Lung (tissue), 12 donors: ENCODE data around the gene PTPRN2. TPM values are rescaled to one million over a fixed set of nuclear protein-coding genes. Genes with fewer than 3 reads are reported as not detected.

Source experiments
- ATAC-seq: fragments of 200-7000 bp; cut with Tn5 transposase; one replicate; pipeline ENCODE4 v1.9.1; 2020; ENCODE audit warnings: moderate number of reproducible peaks; ENCODE audit not compliant: insufficient read depth, low FRiP score
- DNase-seq, 3 donors: peaks; one replicate each; pipeline ENCODE4 v3.0.0-alpha.2; 2013 to 2017
- H3K27ac ChIP-seq, 2 donors: one replicate each; pipeline ENCODE4 v1.5.1; 2013; ENCODE audit warnings: mild to moderate bottlenecking in 2 of 2, moderate library complexity in 2 of 2, control low read depth in 1 of 2, inconsistent platforms in 1 of 2, low read depth in 1 of 2, low read length in 1 of 2
- H3K27me3 ChIP-seq, 3 donors: one replicate each; pipeline ENCODE4 v1.5.1; 2013; ENCODE audit warnings: low read length in 2 of 3; ENCODE audit not compliant: control insufficient read depth in 3 of 3, insufficient read depth in 3 of 3
- H3K36me3 ChIP-seq, 4 donors: one replicate each; pipeline ENCODE4 v1.5.1; 2013; ENCODE audit warnings: low read length in 4 of 4, mild to moderate bottlenecking in 1 of 4, moderate library complexity in 1 of 4; ENCODE audit not compliant: control insufficient read depth in 4 of 4, insufficient read depth in 4 of 4
- H3K4me1 ChIP-seq, 5 donors: one replicate each; pipeline ENCODE4 v1.5.1; 2013; ENCODE audit warnings: low read length in 5 of 5, mild to moderate bottlenecking in 2 of 5, moderate library complexity in 1 of 5; ENCODE audit not compliant: control insufficient read depth in 5 of 5, insufficient read depth in 5 of 5
- H3K4me3 ChIP-seq: one replicate; pipeline ENCODE4 v1.5.1; 2013; ENCODE audit warnings: mild to moderate bottlenecking, control low read depth, moderate library complexity
- H3K9ac ChIP-seq, 2 donors: one replicate each; pipeline ENCODE4 v1.5.1; 2013; ENCODE audit warnings: low read length in 2 of 2, control low read depth in 1 of 2; ENCODE audit not compliant: insufficient read depth in 1 of 2
- H3K9me3 ChIP-seq, 4 donors: one replicate each; pipeline ENCODE4 v1.5.1; 2013; ENCODE audit warnings: low read length in 3 of 4, mild to moderate bottlenecking in 1 of 4, moderate library complexity in 1 of 4; ENCODE audit not compliant: control insufficient read depth in 4 of 4, insufficient read depth in 3 of 4
- CTCF ChIP-seq: IDR thresholded peaks from 2 replicates; pipeline ENCODE4 v1.5.1; 2012; ENCODE audit warnings: mild to moderate bottlenecking; ENCODE audit errors: control extremely low read depth, extremely low read depth
- WGBS, 2 donors: extraction: QIAGEN DNeasy Blood & Tissue Kit; methylation state at CpG; one replicate each; pipeline ENCODE4 v1.1.7; 2013; 5-methylcytosine and 5-hydroxymethylcytosine counted together
- polyA plus RNA-seq, 2 donors: library from polyadenylated mRNA; stranded (reverse); fragments of 200-250 nt; gene quantifications; one replicate each; pipeline ENCODE4 v1.2.1, GENCODE V29; 2013
- total RNA-seq, 2 donors: library from RNA; depleted of rRNA in 1 of 2; stranded (reverse); fragments of >200 nt in 1 of 2; gene quantifications; one replicate each; pipeline ENCODE4 v1.2.1, GENCODE V29; 2014 to 2021
- donor health status: control.
- donor health status: control.
- donor health status: Bipolar disorder and iron deficiency.
- donor health status: healthy.
- donor health status: DM: yes; HTN: yes; CAD: no.

The PTPRN2 gene
- total and polyA plus RNA-seq, 4 donors: 2.1 to 7.4 (median 4.4) TPM

DNA sequence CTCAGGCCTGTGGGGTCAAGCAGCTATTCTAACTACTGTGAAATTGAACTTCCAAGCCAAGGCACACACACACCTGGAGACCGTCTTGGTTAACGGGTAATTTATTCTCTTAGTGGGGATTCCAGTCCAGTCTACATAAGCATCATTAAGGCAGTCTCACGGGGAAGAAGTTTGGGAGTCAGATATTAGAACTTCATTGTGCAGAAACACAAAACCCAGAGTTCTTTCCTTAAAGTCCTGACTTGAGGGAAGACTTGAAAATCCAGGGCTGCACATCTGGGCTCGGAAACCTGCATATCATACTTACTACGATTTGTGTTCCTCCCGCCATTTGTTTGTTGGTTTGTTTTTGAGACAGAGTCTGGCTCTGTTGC lies 112.0 kb downstream of the PTPRN2 start:
- H3K9me3 ChIP-seq: no peaks in the 10 kb centered on the region
- ATAC-seq (no peak), DNase-seq (no peak)
- H3K4me1 ChIP-seq: peaks cover 0 to 43% (median 9%) of the 10 kb centered on the region in 5 donors
- H3K9ac ChIP-seq: no peak overlapping the region
- no peaks in the 10 kb centered on the region for H3K36me3 ChIP-seq
- H3K27ac ChIP-seq: no peak overlapping the region
- TF ChIP-seq CTCF: no peak
- 90 to 95% methylated on average over 6 of the region's 6 CpGs for WGBS, 2 donors
- no peak overlapping the region for H3K4me3 ChIP-seq
- no peaks in the 10 kb centered on the region for H3K27me3 ChIP-seq

GRCh38 chr7:158475036-158475678 lies 112.5 kb downstream of the PTPRN2 start:
- DNase-seq (no peak), ATAC-seq (no peak)
- H3K27ac ChIP-seq: no peak overlapping the region

DNA sequence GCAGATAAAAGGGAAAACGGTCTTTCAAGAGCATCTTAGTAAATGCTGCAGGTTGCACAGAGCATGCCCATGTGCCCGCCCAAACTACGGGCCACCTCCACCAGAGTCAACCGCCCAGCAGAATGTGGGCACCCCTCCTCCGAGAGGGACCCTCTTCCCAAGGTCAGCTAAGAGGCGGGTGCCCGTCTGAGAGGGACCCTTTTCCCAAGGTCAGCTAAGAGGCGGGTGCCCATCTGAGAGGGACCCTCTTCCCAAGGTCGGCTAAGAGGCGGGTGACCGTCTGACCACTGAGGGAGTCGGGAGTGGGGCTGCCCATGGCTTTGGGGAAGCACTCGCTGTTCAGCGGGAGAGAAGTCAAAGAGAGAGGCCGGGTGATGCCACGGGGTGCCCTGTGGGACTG lies 113.1 kb downstream of the PTPRN2 start:
- WGBS, 2 donors: 83 to 88% methylated on average over 16 of the region's 16 CpGs
- H3K27me3 ChIP-seq: no peaks in the 10 kb centered on the region
- ATAC-seq: no peak
- H3K9me3 ChIP-seq: no peaks in the 10 kb centered on the region
- no peak for DNase-seq
- no peak overlapping the region for H3K9ac ChIP-seq
- no peak overlapping the region for H3K4me3 ChIP-seq
- TF ChIP-seq CTCF: no peak
- no peaks in the 10 kb centered on the region for H3K36me3 ChIP-seq
- H3K4me1 ChIP-seq: peaks cover 0 to 42% (median 9%) of the 10 kb centered on the region in 5 donors
- H3K27ac ChIP-seq: no peak overlapping the region

More at GRCh38 chr7:158475036-158475678, 112.5 kb downstream of the PTPRN2 start:
- H3K27me3 ChIP-seq: no peaks in the 10 kb centered on the region
- WGBS, 2 donors: 93 to 94% methylated on average over 22 of the region's 22 CpGs
- no peaks in the 10 kb centered on the region for H3K36me3 ChIP-seq
- no peak overlapping the region for H3K4me3 ChIP-seq
- H3K9me3 ChIP-seq: no peaks in the 10 kb centered on the region
- H3K4me1 ChIP-seq: peaks cover 0 to 43% (median 9%) of the 10 kb centered on the region in 5 donors
- no peak overlapping the region for H3K9ac ChIP-seq
- TF ChIP-seq CTCF: no peak

DNA sequence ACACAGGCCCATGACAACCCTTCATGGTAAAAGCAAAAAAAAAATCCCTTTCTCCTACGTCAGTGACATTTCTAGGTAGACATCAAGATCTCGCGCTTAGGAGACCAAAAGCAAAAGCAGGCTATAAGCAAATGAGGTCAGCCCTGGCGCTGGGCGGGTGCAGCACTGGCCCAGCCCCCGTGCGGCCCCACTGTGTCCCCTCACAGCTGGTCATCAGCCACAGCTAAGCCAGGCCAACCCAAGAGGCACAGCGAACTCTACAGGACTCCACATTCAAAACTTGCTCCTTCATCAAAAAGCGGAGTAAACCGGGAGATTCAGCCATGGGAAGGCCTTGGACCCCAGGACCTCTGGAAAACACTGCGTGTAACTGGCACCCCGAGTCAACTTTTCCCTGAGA lies 113.7 kb downstream of the PTPRN2 start:
- no peak for ATAC-seq
- 94 to 95% methylated on average over 12 of the region's 12 CpGs for WGBS, 2 donors
- Histone ChIP-seq H3K36me3 (no peaks in the 10 kb centered on the region), H3K4me3 (no peak overlapping the region), H3K4me1 (peaks cover 0 to 36% (median 9%) of the 10 kb centered on the region in 5 donors), H3K27me3 (no peaks in the 10 kb centered on the region), H3K27ac (no peak overlapping the region), H3K9ac (no peak overlapping the region), H3K9me3 (no peaks in the 10 kb centered on the region)
- no peak for TF ChIP-seq CTCF
- DNase-seq: peak in 2 of 3 donors; percentile 47 to 50
